GM21515 (cell line): Measurements from ENCODE around the gene PDE4D.

Experiments
- ATAC-seq: cut with Tn5 transposase; IDR thresholded peaks from one replicate; pipeline ENCODE4 v1.9.1; 2021; ENCODE audit not compliant: unreplicated experiment

Gene PDE4D

GRCh38 chr5:59560553-59560952 is 333.0 kb downstream of the PDE4D start:
- no peak for ATAC-seq

GRCh38 chr5:59559847-59560246 is 333.7 kb downstream of the PDE4D start:
- ATAC-seq = no peak

GRCh38 chr5:59559323-59559722 is 334.2 kb downstream of the PDE4D start:
- no peak for ATAC-seq

- ATAC-seq = no peak
Measured at GRCh38 chr5:59558501-59558900, 335.0 kb downstream of the PDE4D start.

- ATAC-seq = no peak
Measured at GRCh38 chr5:59557572-59557971, 336.0 kb downstream of the PDE4D start.

GRCh38 chr5:59555596-59555995 is 337.9 kb downstream of the PDE4D start:
- ATAC-seq = no peak

GRCh38 chr5:59554501-59554900 is 339.0 kb downstream of the PDE4D start:
- no peak for ATAC-seq

- ATAC-seq = no peak
Measured at GRCh38 chr5:59553992-59554391, 339.5 kb downstream of the PDE4D start.

GRCh38 chr5:59548807-59549357 is 344.6 kb downstream of the PDE4D start:
- ATAC-seq = no peak

- no peak for ATAC-seq
Measured at GRCh38 chr5:59547731-59548130, 345.8 kb downstream of the PDE4D start.

GRCh38 chr5:59544573-59544972 is 349.0 kb downstream of the PDE4D start:
- no peak for ATAC-seq

- ATAC-seq = no peak
Measured at GRCh38 chr5:59543821-59544442, 349.6 kb downstream of the PDE4D start.

GRCh38 chr5:59542851-59543820 is 350.4 kb downstream of the PDE4D start:
- no peak for ATAC-seq

GRCh38 chr5:59542306-59542705 is 351.2 kb downstream of the PDE4D start:
- ATAC-seq = no peak

GRCh38 chr5:59540366-59540765 is 353.2 kb downstream of the PDE4D start:
- no peak for ATAC-seq

GRCh38 chr5:59538750-59539121 is 354.8 kb downstream of the PDE4D start:
- no peak for ATAC-seq

GRCh38 chr5:59537961-59538749 is 355.4 kb downstream of the PDE4D start:
- no peak for ATAC-seq

GRCh38 chr5:59536875-59537274 is 356.7 kb downstream of the PDE4D start:
- ATAC-seq = no peak

- no peak for ATAC-seq
Measured at GRCh38 chr5:59535561-59535960, 358.0 kb downstream of the PDE4D start.

- no peak for ATAC-seq
Measured at GRCh38 chr5:59533730-59534108, 359.8 kb downstream of the PDE4D start.

- no peak for ATAC-seq
Measured at GRCh38 chr5:59532979-59533729, 360.4 kb downstream of the PDE4D start.
